K562 (cell line): ENCODE measurements around the gene IGFALS. TPM values are rescaled to one million over a fixed set of nuclear protein-coding genes. Genes with fewer than 3 reads are reported as not detected.

ENCODE experiments used
- ETV1 ChIP-seq: fragments of 450-650 bp; conservative IDR thresholded peaks from 2 replicates; pipeline ENCODE4 v1.6.1; 2016; ENCODE audit warnings: missing genetic modification characterization, control low read depth, low read depth, missing compliant biosample characterization
- FOXA3 ChIP-seq, 2 experiments: fragments of 450-650 bp in 1 of 2; sonication (generic) in 1 of 2; formaldehyde crosslinking; IDR thresholded peaks in 1 of 2; conservative IDR thresholded peaks in 1 of 2; 2 replicates each; pipeline versions ENCODE4 v1.4.0 to v1.8.0; 2020 to 2022; ENCODE audit warnings: mild to moderate bottlenecking in 2 of 2, missing genetic modification reagents in 1 of 2
- HOXB6 ChIP-seq: fragments of 250-450 bp; sonication (Bioruptor Pico); IDR thresholded peaks from 2 replicates; pipeline ENCODE4 v1.5.1; 2022; ENCODE audit warnings: mild to moderate bottlenecking, borderline replicate concordance
- NR2C2 ChIP-seq, 2 experiments: fragments of 200-800 bp in 1 of 2; sonication (Bioruptor generic) in 1 of 2; sonication (generic) in 1 of 2; formaldehyde crosslinking in 1 of 2; IDR thresholded peaks; 2 replicates each; pipeline versions ENCODE4 v1.6.1 to v1.8.0; 2016 to 2022; ENCODE audit warnings: mild to moderate bottlenecking in 1 of 2, missing compliant biosample characterization in 1 of 2, missing genetic modification characterization in 1 of 2, missing genetic modification reagents in 1 of 2
- PCBP1 ChIP-seq: fragments of 200-400 bp; formaldehyde crosslinking; IDR thresholded peaks from 2 replicates; pipeline ENCODE4 v1.6.1; 2018; ENCODE audit warnings: mild to moderate bottlenecking, low read depth, low read length; ENCODE audit not compliant: poor library complexity, severe bottlenecking
- POLR2H ChIP-seq: IDR thresholded peaks from 2 replicates; pipeline ENCODE4 v1.6.1; 2016; ENCODE audit warnings: missing genetic modification characterization, low read depth, mild to moderate bottlenecking, control low read depth, missing compliant biosample characterization, moderate library complexity
- TAF1 ChIP-seq: IDR thresholded peaks from 2 replicates; pipeline ENCODE4 v1.6.1; 2011; ENCODE audit warnings: mild to moderate bottlenecking, low read length, moderate library complexity; ENCODE audit not compliant: insufficient read depth, control insufficient read depth, severe bottlenecking; ENCODE audit errors: extremely low read depth
- ZC3H11A ChIP-seq: IDR thresholded peaks from 2 replicates; pipeline ENCODE4 v1.6.1; 2012; ENCODE audit warnings: low read depth, low read length, improper control_type of control experiment
- ZNF12 ChIP-seq: sonication (generic); formaldehyde crosslinking; IDR thresholded peaks from 2 replicates; pipeline ENCODE4 v1.4.0; 2020; ENCODE audit warnings: mild to moderate bottlenecking, missing genetic modification reagents
- ZNF695 ChIP-seq: fragments of 450-650 bp; formaldehyde crosslinking; IDR thresholded peaks from 2 replicates; pipeline ENCODE4 v1.4.0; 2020; ENCODE audit warnings: mild to moderate bottlenecking, moderate library complexity
- ZNF79 ChIP-seq: fragments of 250-450 bp; sonication (Bioruptor Pico); IDR thresholded peaks from 2 replicates; pipeline ENCODE4 v1.4.0; 2020; ENCODE audit warnings: low read depth, mild to moderate bottlenecking, moderate library complexity
- polyA plus RNA-seq, 8 experiments: library from polyadenylated mRNA; depleted of rRNA in 4 of 8; stranded (reverse) in 5 of 8; unstranded in 3 of 8; fragments of >200 nt; fragmentation: Nextera tagmentation in 2 of 8; fragmentation: Illumina TruSeq in 1 of 8; extraction: Ambion mirVana in 2 of 8; extraction: Trizol in 1 of 8; gene quantifications; 2 replicates each; pipeline versions ENCODE4 v1.2.1 to v1.2.3, GENCODE V29; 2011 to 2014; ENCODE audit warnings: inconsistent platforms in 1 of 8, missing spikeins in 1 of 8
- total RNA-seq, 7 experiments: library from RNA; depleted of rRNA in 6 of 7; stranded (reverse); fragments of >200 nt in 6 of 7; fragmentation: Illumina TruSeq in 2 of 7; extraction: Trizol in 2 of 7; gene quantifications; 2 replicates each; pipeline versions ENCODE4 v1.2.1 to v1.2.3, GENCODE V29; 2011 to 2021; ENCODE audit warnings: low replicate concordance in 1 of 7
- TF ChIP-seq, protein P1 (sequence below): fragments of 250-450 bp; sonication (Bioruptor Pico); IDR thresholded peaks from 2 replicates; pipeline ENCODE4 v1.8.0; 2022; ENCODE audit warnings: inconsistent platforms
- TF ChIP-seq, protein P2 (sequence below): fragments of 450-650 bp; IDR thresholded peaks from 2 replicates; pipeline ENCODE4 v1.6.1; 2016; ENCODE audit warnings: antibody characterized with exemption

Gene IGFALS
- total and polyA plus RNA-seq, 9 of the 15 experiments (the other 6 are each of a cell fraction or from before 2014, with no cell fraction given): not detected

- TF ChIP-seq ETV1 (tag): no peak
- no peak for TF ChIP-seq ZNF695 (CRISPR knock-in tag)
- TF ChIP-seq ZNF12 (CRISPR knock-in tag): no peak
- TF ChIP-seq TAF1: no peak
- TF ChIP-seq, protein P1, sequence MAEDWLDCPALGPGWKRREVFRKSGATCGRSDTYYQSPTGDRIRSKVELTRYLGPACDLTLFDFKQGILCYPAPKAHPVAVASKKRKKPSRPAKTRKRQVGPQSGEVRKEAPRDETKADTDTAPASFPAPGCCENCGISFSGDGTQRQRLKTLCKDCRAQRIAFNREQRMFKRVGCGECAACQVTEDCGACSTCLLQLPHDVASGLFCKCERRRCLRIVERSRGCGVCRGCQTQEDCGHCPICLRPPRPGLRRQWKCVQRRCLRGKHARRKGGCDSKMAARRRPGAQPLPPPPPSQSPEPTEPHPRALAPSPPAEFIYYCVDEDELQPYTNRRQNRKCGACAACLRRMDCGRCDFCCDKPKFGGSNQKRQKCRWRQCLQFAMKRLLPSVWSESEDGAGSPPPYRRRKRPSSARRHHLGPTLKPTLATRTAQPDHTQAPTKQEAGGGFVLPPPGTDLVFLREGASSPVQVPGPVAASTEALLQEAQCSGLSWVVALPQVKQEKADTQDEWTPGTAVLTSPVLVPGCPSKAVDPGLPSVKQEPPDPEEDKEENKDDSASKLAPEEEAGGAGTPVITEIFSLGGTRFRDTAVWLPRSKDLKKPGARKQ (CRISPR knock-in tag): no peak
- TF ChIP-seq PCBP1: no peak
- TF ChIP-seq HOXB6 (CRISPR knock-in tag): no peak
- TF ChIP-seq FOXA3 (CRISPR knock-in tag; conservative IDR thresholded peaks at IDR 0.05 in 1 of 2, IDR thresholded peaks at IDR 0.05 in 1 of 2): peak; percentile 71 to 85
- TF ChIP-seq ZNF79 (CRISPR knock-in tag): no peak
- TF ChIP-seq ZC3H11A: no peak
- no peak for TF ChIP-seq POLR2H (tag)
- TF ChIP-seq, protein P2, sequence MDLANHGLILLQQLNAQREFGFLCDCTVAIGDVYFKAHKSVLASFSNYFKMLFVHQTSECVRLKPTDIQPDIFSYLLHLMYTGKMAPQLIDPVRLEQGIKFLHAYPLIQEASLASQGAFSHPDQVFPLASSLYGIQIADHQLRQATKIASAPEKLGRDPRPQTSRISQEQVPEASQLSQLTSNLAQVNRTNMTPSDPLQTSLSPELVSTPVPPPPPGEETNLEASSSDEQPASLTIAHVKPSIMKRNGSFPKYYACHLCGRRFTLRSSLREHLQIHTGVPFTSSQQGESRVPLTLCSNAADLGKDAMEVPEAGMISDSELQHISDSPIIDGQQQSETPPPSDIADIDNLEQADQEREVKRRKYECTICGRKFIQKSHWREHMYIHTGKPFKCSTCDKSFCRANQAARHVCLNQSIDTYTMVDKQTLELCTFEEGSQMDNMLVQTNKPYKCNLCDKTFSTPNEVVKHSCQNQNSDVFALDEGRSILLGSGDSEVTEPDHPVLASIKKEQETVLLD: peak; percentile 90
- TF ChIP-seq NR2C2 (CRISPR knock-in tag; IDR thresholded peaks at IDR 0.05): no peak
- peak; percentile 55 for TF ChIP-seq NR2C2 (tag; IDR thresholded peaks at IDR 0.05)
These were observed 39.4 kb upstream of the IGFALS start (continued) for GRCh38 chr16:1832838-1833454.
